RWPE1 (cell line): ENCODE results near the gene CAMK1D.
A peak's percentile ranks its signal among the peaks of the same experiment; 100 is the strongest.

ENCODE experiments used
- CTCF ChIA-PET: fragments of 350-600 bp; sonication (Branson Sonifier 250); formaldehyde crosslinking; extraction: SDS; loops from one replicate; lab custom pipeline; 2021; lab: Yijun Ruan, JAX
- POLR2A ChIA-PET: fragments of 400-600 bp; formaldehyde crosslinking; extraction: SDS; loops from one replicate; lab custom pipeline; 2020; ENCODE audit warnings: antibody characterized with exemption; ENCODE audit not compliant: low non-redundant PET; lab: Yijun Ruan, JAX
- DNase-seq: peaks from one replicate; pipeline ENCODE4 v3.0.0; 2012; ENCODE audit warnings: low spot score
- H3K27ac ChIP-seq: fragments of 450-650 bp; 2 replicates; pipeline ENCODE4 v1.5.1; 2017
- TF ChIP-seq, protein P1 (sequence below): fragments of 450-650 bp; conservative IDR thresholded peaks from 2 replicates; pipeline ENCODE4 v1.5.1; 2017; ENCODE audit warnings: low read depth, mild to moderate bottlenecking

Gene CAMK1D

DNA sequence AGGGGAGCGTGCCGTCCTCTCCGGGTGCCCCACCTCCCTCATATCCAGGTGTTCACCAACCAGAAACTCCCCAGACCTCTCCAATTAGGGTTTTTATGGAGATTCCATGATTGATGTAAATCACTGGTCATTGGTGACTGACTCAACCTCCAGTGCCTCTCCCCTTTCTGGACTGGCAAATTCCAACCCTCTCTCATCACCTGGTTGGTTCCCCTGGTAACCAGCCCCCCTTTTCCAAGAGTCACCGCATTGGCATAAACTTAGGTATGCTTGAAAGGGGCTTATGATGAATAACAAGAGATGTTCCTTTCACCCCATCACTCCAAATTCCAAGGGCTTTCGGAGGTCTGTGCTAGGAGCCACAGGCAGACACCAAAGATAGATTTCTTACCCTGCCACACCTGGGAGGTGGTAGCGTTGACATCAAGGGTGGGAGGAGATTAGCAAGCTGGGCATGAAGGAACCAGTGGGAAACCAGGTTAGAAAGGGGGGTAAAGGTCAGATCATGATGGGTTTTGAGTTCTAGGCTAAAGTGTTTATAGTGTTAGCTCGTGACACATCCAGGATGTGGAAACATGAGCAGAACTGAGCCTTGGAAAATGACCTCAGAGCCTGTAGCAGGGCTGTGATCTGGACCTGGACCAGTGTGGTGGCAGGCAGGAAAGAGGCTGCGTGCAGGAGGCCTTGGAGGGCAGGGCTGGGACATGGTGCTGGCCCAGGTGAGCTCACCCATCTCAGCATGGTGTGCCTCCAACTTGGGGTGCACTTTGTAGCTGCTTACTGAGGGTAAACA, 45.1 kb downstream of the CAMK1D start:
- POLR2A ChIA-PET, result no interaction called here
- CTCF ChIA-PET, result interaction anchor here (0.6 kb wide), 1 partner anchor 680 kb away, joined by 4 read pairs; no protein-coding TSS in a partner anchor
- H3K27ac ChIP-seq, result no peak overlapping the region
- TF ChIP-seq, protein P1, sequence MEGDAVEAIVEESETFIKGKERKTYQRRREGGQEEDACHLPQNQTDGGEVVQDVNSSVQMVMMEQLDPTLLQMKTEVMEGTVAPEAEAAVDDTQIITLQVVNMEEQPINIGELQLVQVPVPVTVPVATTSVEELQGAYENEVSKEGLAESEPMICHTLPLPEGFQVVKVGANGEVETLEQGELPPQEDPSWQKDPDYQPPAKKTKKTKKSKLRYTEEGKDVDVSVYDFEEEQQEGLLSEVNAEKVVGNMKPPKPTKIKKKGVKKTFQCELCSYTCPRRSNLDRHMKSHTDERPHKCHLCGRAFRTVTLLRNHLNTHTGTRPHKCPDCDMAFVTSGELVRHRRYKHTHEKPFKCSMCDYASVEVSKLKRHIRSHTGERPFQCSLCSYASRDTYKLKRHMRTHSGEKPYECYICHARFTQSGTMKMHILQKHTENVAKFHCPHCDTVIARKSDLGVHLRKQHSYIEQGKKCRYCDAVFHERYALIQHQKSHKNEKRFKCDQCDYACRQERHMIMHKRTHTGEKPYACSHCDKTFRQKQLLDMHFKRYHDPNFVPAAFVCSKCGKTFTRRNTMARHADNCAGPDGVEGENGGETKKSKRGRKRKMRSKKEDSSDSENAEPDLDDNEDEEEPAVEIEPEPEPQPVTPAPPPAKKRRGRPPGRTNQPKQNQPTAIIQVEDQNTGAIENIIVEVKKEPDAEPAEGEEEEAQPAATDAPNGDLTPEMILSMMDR, result no peak
- peak; percentile 8 for DNase-seq

DNA sequence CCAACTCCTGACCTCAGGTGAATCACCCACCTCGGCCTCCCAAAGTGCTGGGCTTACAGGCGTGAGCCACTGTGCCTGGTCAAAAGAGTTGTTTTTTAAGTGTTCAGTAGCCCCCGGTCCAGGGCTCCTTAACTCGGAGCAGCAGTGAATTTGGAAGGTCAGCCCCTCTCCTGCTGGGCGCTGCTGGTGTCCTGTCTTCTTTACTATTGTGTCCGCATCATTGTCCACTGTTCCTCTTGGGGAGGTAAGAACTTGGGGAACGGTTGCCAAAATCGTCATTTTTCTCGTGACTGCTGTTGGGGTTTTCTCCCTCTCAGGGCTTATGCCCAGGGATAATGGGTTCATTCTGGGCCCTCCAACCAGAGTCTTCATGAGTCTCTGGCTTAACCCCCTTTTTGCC, 46.7 kb downstream of the CAMK1D start:
- ChIA-PET CTCF (interaction anchor here (0.5 to 0.7 kb wide), 2 partner anchors 9 to 192 kb away, joined by 3 to 4 read pairs; no protein-coding TSS in a partner anchor), POLR2A (no interaction called here)
- DNase-seq, result no peak
- no peak overlapping the region for H3K27ac ChIP-seq
- TF ChIP-seq, protein P1, result no peak

DNA sequence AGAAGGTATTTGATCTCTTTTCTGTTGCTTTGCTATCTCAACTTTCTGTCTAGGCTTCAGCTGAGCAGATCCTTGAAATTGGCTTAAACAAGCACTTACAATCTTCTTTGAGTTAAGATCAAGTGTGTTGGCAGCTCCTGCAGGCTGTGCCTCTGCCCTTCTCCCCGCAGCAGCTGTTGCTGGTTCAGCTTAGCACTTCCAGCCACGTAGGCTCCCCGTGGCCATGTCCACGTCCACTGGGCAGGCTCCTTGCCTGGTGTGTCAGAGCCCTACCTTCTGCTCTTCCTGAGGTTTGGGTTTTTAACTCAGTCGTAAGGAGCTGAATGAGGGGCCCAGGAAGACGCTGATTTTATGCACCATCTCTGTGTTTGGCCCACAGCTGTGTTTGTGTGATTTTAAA, 47.2 kb downstream of the CAMK1D start:
- no peak overlapping the region for H3K27ac ChIP-seq
- no peak for DNase-seq
- ChIA-PET CTCF (interaction anchor here (0.5 to 0.7 kb wide), 2 partner anchors 9 to 192 kb away, joined by 3 to 4 read pairs; no protein-coding TSS in a partner anchor), POLR2A (no interaction called here)
- TF ChIP-seq, protein P1, result no peak

DNA sequence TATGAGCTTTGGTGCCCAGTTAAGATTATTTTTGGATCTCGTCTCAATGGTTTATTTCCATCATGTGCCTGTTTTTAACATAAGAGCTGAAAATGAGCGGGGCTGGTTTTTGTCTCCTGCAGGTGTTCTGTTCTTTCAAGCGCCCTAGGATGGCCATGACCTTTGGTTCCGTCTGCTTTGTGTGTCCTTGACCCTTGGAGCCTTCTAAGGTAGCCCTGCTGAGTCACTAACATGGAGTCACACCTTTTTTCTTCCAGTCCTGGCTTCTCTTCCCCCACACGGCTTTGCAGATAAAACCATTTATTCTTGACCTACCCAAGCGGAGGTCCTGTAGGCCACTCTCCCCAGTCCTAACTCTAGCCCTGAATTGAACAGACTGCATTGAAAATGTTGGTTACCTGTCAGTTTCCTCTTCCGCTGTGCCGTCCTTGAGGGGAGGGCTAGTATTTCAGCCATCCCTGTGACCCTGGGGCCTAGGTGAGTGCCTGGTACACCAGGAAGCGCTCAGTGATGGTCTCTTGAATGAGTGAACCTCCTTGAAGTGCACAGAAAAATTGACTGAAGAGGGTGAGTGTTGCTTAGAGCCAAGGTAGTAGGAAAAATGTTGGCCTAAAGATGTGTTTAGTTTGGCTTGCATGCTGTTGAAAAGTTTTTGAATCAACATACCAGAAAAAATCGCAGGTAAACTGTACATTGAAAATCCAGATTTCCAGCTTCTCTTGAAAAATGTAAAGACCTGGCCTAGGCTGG, 48.0 kb downstream of the CAMK1D start:
- ChIA-PET CTCF (no interaction called here), POLR2A (no interaction called here)
- DNase-seq, result no peak
- H3K27ac ChIP-seq, result no peak overlapping the region
- TF ChIP-seq, protein P1, result no peak

DNA sequence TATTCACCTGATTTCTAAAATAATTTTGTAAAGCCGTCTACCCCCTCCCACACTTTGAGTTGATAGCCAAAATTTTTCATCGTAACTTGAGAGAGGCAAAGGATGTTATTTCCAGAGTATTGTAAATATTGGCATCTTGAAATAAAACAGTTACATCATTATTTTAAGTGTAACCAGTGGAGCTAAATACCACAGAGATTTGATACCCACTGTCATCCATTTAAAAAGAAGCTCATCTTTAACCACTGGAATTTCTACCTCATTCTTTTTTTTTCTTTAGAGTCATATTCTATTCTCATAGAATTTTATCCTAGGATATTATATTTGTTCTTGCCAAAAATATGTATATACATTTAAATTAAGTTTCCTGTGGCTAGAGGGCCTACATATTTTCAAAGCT, 48.6 kb downstream of the CAMK1D start:
- POLR2A ChIA-PET, result no interaction called here
- no peak overlapping the region for H3K27ac ChIP-seq
- no peak for DNase-seq
- TF ChIP-seq, protein P1, result no peak
- CTCF ChIA-PET, result no interaction called here

DNA sequence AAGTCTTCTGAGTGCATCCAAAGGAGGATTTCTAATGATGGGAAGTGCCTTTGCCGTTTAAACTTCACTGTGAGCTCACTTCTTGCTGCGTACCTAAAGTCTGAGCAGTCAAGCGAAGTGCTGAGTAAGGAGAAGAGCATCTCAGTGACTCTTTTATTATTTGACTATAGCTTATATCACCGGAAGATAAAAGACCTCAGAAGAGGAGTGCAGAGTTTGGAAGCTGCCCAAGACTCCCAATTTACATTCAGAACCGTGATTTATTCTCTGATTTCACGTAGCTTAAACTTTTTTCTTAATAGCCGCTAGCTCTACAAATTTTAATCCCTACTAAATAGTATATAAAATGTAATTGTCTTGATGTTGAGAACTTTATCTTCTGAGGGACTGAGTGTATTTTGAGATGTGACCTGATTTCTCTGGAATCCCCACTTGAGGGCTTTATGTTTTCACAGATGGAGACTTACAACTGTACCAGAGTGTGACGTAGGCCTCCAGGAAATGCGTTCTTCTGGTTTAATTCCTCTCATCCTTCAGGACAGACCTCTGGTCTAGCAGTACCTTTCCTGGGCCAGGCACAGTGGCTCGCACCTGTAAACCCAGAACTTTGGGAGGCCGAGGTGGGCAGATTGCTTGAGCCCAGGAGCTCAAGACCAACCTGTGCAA, 51.1 kb downstream of the CAMK1D start:
- DNase-seq, result no peak
- H3K27ac ChIP-seq, result no peak overlapping the region
- TF ChIP-seq, protein P1, result no peak
- ChIA-PET CTCF (interaction anchor here (0.6 kb wide), 1 partner anchor 31 kb away, joined by 3 read pairs; no protein-coding TSS in a partner anchor), POLR2A (no interaction called here)
